Chondrocyte (in vitro differentiated cells): ENCODE data around the gene FMO1. TPM values are rescaled to one million over a fixed set of nuclear protein-coding genes. Genes with fewer than 3 reads are reported as not detected.
A peak's percentile ranks its signal among the peaks of the same experiment; 100 is the strongest.
"Not testable (repeated sequence)": the region's sequence is repeated elsewhere in the genome, so short reads cannot be mapped to it uniquely, and the experiment has no call there.

Experiments used
- DNase-seq: peaks from one replicate; pipeline ENCODE4 v3.0.0; 2021; ENCODE audit warnings: mixed read lengths, low spot score
- H3K27ac Mint-ChIP-seq: one replicate; pipeline ENCODE4 v1.8.0; 2021; ENCODE audit warnings: mild to moderate bottlenecking, moderate library complexity, mixed read lengths; ENCODE audit not compliant: unreplicated experiment
- H3K27me3 Mint-ChIP-seq: 2 replicates; pipeline ENCODE4 v1.8.0; 2021; ENCODE audit warnings: low read depth, mixed read lengths
- H3K36me3 Mint-ChIP-seq: 2 replicates; pipeline ENCODE4 v1.8.0; 2021; ENCODE audit warnings: low read depth, mixed read lengths
- H3K4me1 Mint-ChIP-seq: 2 replicates; pipeline ENCODE4 v1.8.0; 2021; ENCODE audit warnings: low read depth, mild to moderate bottlenecking, mixed read lengths
- H3K4me3 Mint-ChIP-seq: one replicate; pipeline ENCODE4 v1.8.0; 2021; ENCODE audit warnings: mild to moderate bottlenecking, moderate library complexity, mixed read lengths; ENCODE audit not compliant: unreplicated experiment
- H3K9me3 Mint-ChIP-seq: 2 replicates; pipeline ENCODE4 v1.8.0; 2021; ENCODE audit warnings: low read depth, mixed read lengths
- CTCF ChIP-seq: fragments of 200-600 bp; sonication (generic); IDR thresholded peaks from 2 replicates; pipeline ENCODE4 v1.5.0; 2021; ENCODE audit warnings: antibody characterized with exemption, mild to moderate bottlenecking, moderate library complexity
- total RNA-seq: library from RNA; stranded (reverse); gene quantifications from 3 replicates; pipeline ENCODE4 v1.2.1, GENCODE V29; 2021

FMO1 gene
- total RNA-seq, 1 donor from 2014 or later, result 0.65 TPM

- no peak for DNase-seq
- Mint-ChIP-seq H3K4me3 (peak overlapping the region; percentile 56), H3K27me3 (no peaks in the 10 kb centered on the region), H3K36me3 (no peaks in the 10 kb centered on the region), H3K9me3 (peaks cover 4% of the 10 kb centered on the region), H3K27ac (peak overlapping the region; percentile 96), H3K4me1 (peaks cover 69% of the 10 kb centered on the region)
- no peak for TF ChIP-seq CTCF
Observed at GRCh38 chr1:171219346-171220080, 28.8 kb upstream of the FMO1 start.

- no peak for DNase-seq
- TF ChIP-seq CTCF, result no peak
- peaks cover 72% of the 10 kb centered on the region for H3K4me1 Mint-ChIP-seq
- H3K4me3 Mint-ChIP-seq, result peak overlapping the region; percentile 56
- H3K27ac Mint-ChIP-seq, result peak overlapping the region; percentile 96
- H3K9me3 Mint-ChIP-seq, result peaks cover 4% of the 10 kb centered on the region
- no peaks in the 10 kb centered on the region for H3K27me3 Mint-ChIP-seq
- H3K36me3 Mint-ChIP-seq, result no peaks in the 10 kb centered on the region
Observed at GRCh38 chr1:171220081-171220420, 28.2 kb upstream of the FMO1 start.

GRCh38 chr1:171220581-171221054 lies 27.7 kb upstream of the FMO1 start:
- peak overlapping the region; percentile 72 for H3K4me3 Mint-ChIP-seq
- H3K4me1 Mint-ChIP-seq, result peaks cover 75% of the 10 kb centered on the region
- no peak for DNase-seq
- H3K9me3 Mint-ChIP-seq, result peaks cover 4% of the 10 kb centered on the region
- H3K36me3 Mint-ChIP-seq, result no peaks in the 10 kb centered on the region
- H3K27me3 Mint-ChIP-seq, result no peaks in the 10 kb centered on the region
- TF ChIP-seq CTCF, result peak; percentile 39
- H3K27ac Mint-ChIP-seq, result peak overlapping the region; percentile 96

- Mint-ChIP-seq H3K36me3 (no peaks in the 10 kb centered on the region), H3K27ac (peak overlapping the region; percentile 87), H3K4me1 (peaks cover 83% of the 10 kb centered on the region), H3K4me3 (peak overlapping the region; percentile 13), H3K9me3 (peaks cover 4% of the 10 kb centered on the region), H3K27me3 (no peaks in the 10 kb centered on the region)
- DNase-seq, result no peak
- TF ChIP-seq CTCF, result no peak
Observed at GRCh38 chr1:171221665-171222591, 26.4 kb upstream of the FMO1 start.

- H3K4me3 Mint-ChIP-seq, result no peak overlapping the region
- peaks cover 4% of the 10 kb centered on the region for H3K9me3 Mint-ChIP-seq
- no peaks in the 10 kb centered on the region for H3K36me3 Mint-ChIP-seq
- DNase-seq, result no peak
- H3K4me1 Mint-ChIP-seq, result peaks cover 73% of the 10 kb centered on the region
- H3K27ac Mint-ChIP-seq, result peak overlapping the region; percentile 87
- no peaks in the 10 kb centered on the region for H3K27me3 Mint-ChIP-seq
- no peak for TF ChIP-seq CTCF
Observed at GRCh38 chr1:171222936-171223335, 25.4 kb upstream of the FMO1 start.

- not testable (repeated sequence) for H3K27ac Mint-ChIP-seq
Observed at GRCh38 chr1:171224257-171224656, 24.0 kb upstream of the FMO1 start.

More at GRCh38 chr1:171224257-171224656, 24.0 kb upstream of the FMO1 start:
- H3K4me1 Mint-ChIP-seq, result peaks cover 60% of the 10 kb centered on the region
- not testable (repeated sequence) for DNase-seq, H3K9me3 Mint-ChIP-seq, H3K27me3 Mint-ChIP-seq, H3K4me3 Mint-ChIP-seq, H3K36me3 Mint-ChIP-seq
